Measurements from ENCODE around the gene APCDD1L.
A peak's percentile ranks its signal among the peaks of the same experiment; 100 is the strongest.

APCDD1L gene

GRCh38 chr20:58466729-58467571 lies 48.2 kb downstream of the APCDD1L start:
- no peak for DNase-seq (ENCODE audit: low read depth in 2 of 2)

GRCh38 chr20:58466095-58466708 lies 49.0 kb downstream of the APCDD1L start:
- no peak for DNase-seq (ENCODE audit: low read depth in 2 of 2)

DNA sequence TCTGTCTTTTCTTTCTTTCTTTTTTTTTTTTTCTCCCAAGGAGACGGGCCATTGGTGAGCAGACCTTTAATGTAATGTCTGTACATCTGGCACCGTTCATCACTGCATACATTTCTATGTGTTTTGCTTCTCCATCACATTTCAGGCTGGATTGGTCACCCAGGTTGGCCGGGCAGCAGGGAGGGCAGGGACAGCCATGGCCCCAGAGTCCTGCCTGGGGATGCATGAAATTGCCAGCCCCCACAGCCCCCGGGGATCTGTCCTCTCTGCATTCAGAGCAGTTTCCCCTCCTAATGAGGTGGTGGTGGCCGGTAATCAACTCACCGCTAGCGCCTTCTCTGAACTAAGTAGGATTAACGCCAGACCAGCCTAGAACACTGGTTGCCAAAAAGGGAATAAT lies 50.4 kb downstream of the APCDD1L start:
- DNase-seq (ENCODE audit: low read depth in 2 of 2): no peak

DNA sequence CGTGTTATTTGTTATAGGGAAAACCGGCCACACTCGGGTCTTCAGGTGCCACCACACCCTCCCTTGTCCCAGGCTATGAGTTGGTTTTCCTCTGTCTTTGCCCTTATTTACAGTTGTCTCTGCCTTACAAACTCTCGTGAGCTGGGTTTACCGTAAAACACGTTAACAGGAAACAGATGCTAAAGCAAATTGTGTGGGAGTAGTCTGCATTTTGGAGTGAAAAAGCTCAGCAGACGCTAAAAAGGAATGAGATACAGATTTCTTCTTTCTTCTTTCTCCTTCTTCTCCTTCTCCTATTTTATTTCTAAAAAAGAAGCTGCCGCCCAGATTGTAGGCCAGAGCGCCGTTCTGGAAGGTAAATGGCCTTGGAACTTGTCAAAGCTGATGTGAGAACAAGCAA lies 51.9 kb downstream of the APCDD1L start:
- DNase-seq (ENCODE audit: low read depth in 2 of 2): no peak

- no peak for DNase-seq (ENCODE audit: low read depth in 2 of 2)
Measured at GRCh38 chr20:58461899-58462298, 53.3 kb downstream of the APCDD1L start.

- DNase-seq (ENCODE audit: low read depth in 2 of 2): no peak
Measured at GRCh38 chr20:58461104-58461503, 54.1 kb downstream of the APCDD1L start.

DNA sequence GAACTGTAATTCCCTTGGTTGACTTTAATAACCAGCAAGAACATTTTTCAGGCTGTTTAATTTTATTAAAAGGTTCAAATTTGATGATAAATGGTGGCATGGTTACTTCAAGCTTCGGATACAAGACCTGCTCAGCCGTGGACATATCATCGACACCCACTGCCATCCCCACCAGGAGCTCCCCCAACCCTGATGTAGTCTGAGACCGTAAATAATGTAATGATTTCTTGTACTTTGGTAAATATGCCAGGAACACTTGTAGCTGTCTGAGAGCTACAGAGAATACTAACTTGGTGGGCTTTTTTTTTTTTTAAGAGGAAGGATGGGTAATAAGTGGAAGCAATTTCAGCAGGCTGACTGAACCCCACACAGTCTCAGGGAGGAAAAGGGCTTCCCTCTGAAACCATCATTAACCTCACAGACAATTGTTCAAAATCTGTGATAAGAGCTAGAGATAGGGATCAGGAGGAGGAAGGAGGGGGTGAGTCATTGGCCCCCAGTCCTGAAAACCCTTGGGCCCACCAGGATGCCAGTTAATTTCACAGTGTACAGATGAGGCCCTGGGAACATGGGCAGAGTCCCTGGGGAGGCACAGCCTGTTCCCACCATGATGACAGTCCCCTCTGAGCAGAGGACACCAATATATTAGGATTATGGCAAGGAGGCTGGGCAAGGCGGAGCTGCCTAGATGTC lies 56.0 kb downstream of the APCDD1L start:
- DNase-seq (ENCODE audit: low read depth in 2 of 2): no peak

DNA sequence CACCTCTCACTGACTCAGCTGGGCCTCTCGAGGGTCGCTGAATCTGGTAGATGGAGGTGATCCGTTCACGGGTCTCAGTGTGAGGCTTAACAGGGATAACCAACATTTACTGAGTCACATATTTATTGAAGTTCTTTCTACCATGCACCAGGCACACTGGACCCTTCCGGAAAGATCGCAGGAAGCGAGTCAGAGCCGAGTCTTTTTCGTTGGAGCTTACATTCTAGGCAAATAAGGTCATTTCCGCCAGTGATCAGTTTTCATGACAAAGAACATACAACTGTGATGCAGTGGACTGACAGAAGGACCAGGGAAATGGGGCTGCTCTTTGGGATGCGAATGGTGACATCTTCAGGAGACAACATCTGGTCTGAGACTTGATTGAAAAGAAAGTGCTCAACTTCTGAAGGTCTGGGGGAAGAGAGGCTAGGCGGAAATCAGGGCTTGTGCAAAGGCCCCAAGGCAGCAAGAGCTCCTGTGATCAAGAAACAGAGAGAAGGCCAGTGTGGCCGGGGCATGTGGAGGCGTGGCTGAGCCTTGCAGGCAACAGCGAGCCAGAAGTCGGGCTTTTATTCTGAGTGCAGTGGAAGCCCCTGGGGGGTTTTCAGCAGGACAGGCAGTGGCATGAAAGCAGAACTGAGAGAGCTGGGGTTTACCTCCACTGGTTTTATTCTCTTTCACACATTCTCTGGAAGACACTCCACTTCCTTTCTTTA lies 56.7 kb downstream of the APCDD1L start:
- no peak for DNase-seq (ENCODE audit: low read depth in 2 of 2)

DNA sequence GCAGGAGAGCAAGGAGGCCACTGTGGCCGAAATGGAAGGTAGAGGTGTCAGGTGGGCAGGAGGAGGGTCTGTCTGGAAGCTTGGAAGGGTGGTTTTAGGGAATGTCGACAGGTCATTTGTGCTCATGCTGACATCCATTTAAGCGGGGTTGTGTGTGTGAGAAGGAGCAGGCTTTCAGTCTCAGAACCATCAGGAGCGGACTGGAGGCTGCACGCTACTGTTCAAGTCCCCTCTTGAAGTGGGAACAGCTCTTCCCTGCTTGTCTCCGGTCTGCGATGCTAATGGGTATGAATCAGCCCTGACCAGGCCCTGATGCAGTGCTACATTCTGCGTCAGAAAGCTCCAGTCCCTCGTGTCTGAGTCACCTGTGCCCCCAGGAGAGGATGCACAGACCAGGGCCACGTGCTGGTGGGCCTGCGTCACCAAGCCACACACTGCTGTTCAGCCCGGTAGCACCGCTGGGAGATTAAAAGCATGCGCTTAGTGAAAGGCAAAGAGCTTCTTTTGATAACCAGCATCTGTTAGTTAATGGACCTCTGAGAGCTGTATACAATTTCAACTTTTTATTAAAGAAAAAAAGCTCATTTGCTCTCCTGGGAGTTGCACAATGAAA lies 58.0 kb downstream of the APCDD1L start:
- no peak for DNase-seq (ENCODE audit: low read depth in 2 of 2)

DNA sequence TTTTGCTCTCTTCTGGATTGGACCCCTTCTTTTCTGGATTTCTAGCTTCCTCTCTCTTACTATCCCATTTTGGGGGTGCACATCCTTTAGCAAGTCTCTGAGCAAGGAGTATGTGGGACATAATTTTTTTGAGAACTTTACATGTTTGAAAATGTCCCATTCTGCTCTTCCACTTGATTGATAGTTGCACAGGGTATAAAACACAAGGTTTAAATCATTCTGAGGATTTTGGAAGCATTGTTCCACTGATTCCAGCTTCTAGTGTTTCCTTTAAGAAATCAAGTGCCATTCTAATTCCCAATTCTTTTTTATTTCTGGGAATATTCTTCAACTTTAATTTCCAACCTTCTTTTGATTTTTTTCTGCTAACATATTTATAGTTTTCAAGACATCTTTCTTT lies 60.7 kb downstream of the APCDD1L start:
- DNase-seq (ENCODE audit: low read depth in 2 of 2): no peak

DNA sequence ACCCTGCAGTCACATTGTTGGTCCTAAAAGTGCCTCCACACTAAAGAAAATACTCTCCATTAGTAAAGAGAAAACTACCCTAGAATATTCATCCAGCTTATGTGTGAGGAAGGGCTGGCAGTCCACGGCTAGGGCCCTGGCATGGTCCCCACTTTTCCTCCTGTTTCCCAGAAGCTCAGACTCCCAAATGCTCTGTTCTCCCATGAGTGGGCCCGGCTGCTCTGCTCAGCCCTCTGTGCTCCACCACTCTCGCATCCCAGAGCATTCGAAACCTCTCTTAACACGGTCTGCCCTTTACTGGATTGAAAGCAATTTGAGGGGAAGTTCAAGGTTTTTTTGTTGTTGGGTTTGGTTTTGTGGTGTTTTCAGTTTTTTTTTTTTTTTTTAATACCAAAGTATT lies 61.8 kb downstream of the APCDD1L start:
- no peak for DNase-seq (ENCODE audit: low read depth in 2 of 2)

DNA sequence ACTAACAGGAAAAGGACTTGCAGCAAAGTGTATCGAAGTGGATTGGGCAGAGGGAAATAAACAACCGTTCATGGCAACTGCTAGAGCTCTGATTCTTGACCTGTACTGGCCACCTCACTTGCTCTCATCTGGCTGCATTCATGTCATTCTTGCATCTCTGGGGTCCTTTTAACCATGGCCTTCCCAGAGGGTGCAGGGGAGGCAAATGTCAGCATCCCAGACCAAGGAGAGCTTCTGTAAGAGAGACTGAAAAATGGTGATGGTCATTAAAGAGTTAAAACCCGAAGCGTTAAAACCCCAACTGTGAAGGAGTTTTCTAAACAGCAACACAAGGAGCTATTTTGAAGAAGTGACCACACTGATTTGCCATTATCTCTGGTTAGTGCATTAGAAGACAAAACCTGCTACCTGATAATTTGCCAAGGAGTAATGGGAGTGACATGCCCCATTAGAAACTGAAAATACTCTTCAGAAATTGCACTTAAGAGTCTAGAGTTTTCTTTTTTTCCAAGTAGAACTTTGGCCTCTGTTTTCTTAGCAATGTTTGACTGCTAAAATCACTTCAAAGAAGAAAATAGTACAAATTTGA lies 62.4 kb downstream of the APCDD1L start:
- no peak for DNase-seq (ENCODE audit: low read depth in 2 of 2)

GRCh38 chr20:58450254-58450653 lies 64.9 kb downstream of the APCDD1L start:
- no peak for DNase-seq (ENCODE audit: low read depth in 2 of 2)

DNA sequence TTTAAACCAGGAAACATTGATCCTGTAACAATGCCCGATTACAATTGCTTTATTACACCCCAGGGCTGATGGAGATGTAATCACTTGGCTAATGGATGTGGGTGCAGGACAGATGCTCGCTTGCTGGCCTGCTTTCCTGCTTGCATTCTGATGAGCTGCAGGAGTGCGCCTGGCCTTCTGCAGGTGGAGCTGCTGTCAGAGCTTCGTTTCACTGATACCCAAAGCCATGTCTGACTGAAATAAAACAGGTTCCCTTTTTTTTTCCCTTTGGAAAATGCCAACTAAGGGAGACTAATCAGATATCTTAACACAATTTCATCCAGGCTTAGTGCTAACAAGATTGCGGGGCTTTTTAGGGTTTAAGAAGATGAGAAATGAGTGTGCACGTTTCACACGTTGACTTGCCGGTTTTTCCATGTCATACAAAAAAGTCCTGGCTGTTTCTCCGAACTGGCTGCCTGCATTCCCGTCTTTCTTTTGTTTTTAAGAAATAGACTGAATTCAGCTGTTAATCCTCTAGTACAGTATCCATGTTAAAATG lies 65.4 kb downstream of the APCDD1L start:
- DNase-seq (ENCODE audit: low read depth in 2 of 2): no peak

- no peak for DNase-seq (ENCODE audit: low read depth in 2 of 2)
Measured at GRCh38 chr20:58448958-58449357, 66.2 kb downstream of the APCDD1L start.

GRCh38 chr20:58447511-58448391 lies 67.4 kb downstream of the APCDD1L start:
- DNase-seq (ENCODE audit: low read depth in 2 of 2): peak in 1 of 2 donors; percentile 21

GRCh38 chr20:58446960-58447265 lies 68.3 kb downstream of the APCDD1L start:
- no peak for DNase-seq (ENCODE audit: low read depth in 2 of 2)

GRCh38 chr20:58446264-58446959 lies 68.8 kb downstream of the APCDD1L start:
- no peak for DNase-seq (ENCODE audit: low read depth in 2 of 2)

- DNase-seq (ENCODE audit: low read depth in 2 of 2): no peak
Measured at GRCh38 chr20:58444746-58445255, 70.4 kb downstream of the APCDD1L start.

Measured in stimulated activated CD8-positive, alpha-beta memory T cell treated with anti-CD3 and anti-CD28 coated beads, Interleukin-15, amount 100 ng/mL, for 4 hours (primary cell).